Ovary (tissue), 3 donors: ENCODE data around the gene C13orf46.

Experiments
- EP300 ChIP-seq: sonication (generic); formaldehyde crosslinking; IDR thresholded peaks from one replicate; pipeline ENCODE4 v1.6.1; 2017; ENCODE audit warnings: antibody characterized with exemption
- POLR2A ChIP-seq: fragments of 450-650 bp; IDR thresholded peaks from one replicate; pipeline ENCODE4 v1.6.1; 2017; ENCODE audit warnings: antibody characterized with exemption, mild to moderate bottlenecking, moderate library complexity
- TF ChIP-seq, protein P1 (sequence below), 3 donors: fragments of 450-650 bp in 2 of 3; fragments of 200-600 bp in 1 of 3; IDR thresholded peaks; one replicate each; pipeline versions ENCODE4 v1.5.1 to v1.8.0; 2016 to 2022; ENCODE audit warnings: antibody characterized with exemption in 3 of 3, mild to moderate bottlenecking in 1 of 3
- donor health status: DM: no; HTN: no; CAD: no.

- TF ChIP-seq, protein P1, sequence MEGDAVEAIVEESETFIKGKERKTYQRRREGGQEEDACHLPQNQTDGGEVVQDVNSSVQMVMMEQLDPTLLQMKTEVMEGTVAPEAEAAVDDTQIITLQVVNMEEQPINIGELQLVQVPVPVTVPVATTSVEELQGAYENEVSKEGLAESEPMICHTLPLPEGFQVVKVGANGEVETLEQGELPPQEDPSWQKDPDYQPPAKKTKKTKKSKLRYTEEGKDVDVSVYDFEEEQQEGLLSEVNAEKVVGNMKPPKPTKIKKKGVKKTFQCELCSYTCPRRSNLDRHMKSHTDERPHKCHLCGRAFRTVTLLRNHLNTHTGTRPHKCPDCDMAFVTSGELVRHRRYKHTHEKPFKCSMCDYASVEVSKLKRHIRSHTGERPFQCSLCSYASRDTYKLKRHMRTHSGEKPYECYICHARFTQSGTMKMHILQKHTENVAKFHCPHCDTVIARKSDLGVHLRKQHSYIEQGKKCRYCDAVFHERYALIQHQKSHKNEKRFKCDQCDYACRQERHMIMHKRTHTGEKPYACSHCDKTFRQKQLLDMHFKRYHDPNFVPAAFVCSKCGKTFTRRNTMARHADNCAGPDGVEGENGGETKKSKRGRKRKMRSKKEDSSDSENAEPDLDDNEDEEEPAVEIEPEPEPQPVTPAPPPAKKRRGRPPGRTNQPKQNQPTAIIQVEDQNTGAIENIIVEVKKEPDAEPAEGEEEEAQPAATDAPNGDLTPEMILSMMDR (IDR thresholded peaks at IDR 0.05) = no peak
- TF ChIP-seq POLR2A (no peak), EP300 (no peak)
Observed at GRCh38 chr13:113937527-113938180, 36.2 kb downstream of the C13orf46 start.
